Embryonic facial prominence (tissue), 1 donor: Measurements from ENCODE around the gene SRSF5.

Source experiments
- DNase-seq: peaks from one replicate; pipeline ENCODE4 v3.0.0-alpha.2; 2016; ENCODE audit errors: extremely low spot score

SRSF5 gene

DNA sequence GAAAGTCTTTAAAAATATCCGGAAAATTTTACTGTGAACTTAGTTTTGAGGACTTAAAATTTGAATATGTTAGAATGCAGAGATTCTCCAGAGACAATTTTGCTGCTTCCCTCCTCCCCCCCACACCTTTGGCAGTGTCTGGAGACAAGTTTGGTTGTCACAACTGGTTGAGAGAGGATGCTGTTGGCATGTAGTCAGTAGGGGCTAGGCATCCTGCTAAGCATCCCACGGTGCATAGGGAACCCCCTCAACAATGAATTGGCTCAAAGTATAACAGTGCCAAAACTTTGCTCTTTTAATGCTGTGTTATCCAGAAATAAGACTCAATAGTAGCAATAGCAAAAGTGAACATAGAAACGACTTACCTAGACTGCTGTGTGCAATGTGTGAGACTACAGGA is 3.6 kb downstream of the SRSF5 start:
- no peak for DNase-seq

DNA sequence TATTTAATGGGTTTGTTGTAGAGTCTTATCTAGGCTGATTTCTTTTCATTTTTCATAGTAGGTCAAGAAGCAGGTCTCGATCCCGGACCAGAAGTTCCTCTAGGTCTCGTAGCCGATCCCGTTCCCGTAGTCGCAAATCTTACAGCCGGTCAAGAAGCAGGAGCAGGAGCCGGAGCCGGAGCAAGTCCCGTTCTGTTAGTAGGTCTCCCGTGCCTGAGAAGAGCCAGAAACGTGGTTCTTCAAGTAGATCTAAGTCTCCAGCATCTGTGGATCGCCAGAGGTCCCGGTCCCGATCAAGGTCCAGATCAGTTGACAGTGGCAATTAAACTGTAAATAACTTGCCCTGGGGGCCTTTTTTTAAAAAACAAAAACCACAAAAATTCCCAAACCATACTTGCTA is 4.2 kb downstream of the SRSF5 start:
- no peak for DNase-seq

GRCh38 chr14:69772082-69773017 is 5.4 kb downstream of the SRSF5 start:
- DNase-seq: no peak

- no peak for DNase-seq
Measured at GRCh38 chr14:69773571-69774276, 6.8 kb downstream of the SRSF5 start.

DNA sequence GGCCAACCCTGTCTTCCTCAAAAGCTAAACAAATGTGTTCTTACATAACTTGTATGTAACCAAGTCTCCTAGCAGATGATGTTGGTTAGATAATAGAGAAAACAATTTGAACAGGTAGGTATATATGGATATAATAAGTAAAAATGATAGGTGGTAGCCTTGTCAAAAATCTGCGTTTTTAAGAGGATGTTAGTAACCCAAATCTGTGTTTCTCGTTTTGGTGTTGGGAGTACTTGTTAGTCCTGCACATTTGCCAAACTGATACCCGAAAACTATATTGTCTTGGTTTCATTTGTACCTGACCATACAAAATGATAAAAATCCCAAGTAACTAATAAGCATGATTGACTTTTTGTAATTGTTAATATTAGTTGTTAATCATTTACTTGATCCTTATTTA is 8.1 kb downstream of the SRSF5 start:
- DNase-seq: no peak

GRCh38 chr14:69776875-69777453 is 10.0 kb downstream of the SRSF5 start:
- no peak for DNase-seq

- no peak for DNase-seq
Measured at GRCh38 chr14:69779088-69779487, 12.1 kb downstream of the SRSF5 start.

DNA sequence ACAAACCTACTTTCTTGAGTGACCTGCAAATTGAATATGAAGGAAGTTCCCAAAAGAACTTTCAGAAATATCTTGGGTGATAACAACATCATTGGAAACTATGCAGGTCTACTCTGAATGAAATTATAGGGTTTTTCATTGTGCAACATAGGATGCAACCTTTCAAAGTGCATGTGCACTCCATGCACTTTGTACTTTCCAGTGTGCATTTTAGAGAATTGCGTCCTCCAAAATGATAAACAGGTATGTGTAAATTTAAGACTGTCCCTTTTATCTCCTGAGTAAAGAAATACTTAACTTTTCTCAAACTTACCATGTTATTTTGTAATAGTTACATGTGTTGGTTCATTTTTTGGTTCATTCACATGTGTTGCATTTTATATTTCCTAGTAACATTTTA is 13.2 kb downstream of the SRSF5 start:
- no peak for DNase-seq

DNA sequence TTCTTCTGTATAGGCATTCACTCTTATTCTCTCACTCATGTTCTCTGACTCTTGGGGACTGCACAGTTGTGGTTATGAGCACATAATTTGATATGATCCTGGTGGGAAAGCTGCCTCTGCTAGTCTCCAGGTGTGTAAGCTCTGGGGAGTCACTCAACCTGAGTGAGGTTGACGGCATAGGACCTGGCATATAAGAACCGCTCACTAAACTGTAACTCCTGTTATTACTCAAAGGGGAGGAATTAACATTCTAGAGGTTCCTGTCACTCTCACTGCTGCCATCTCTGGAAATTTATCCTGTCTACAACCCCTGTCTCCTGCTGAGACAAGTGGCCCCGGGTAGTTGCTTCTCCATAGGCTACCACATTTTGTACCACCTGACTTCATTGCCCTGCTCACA is 14.0 kb downstream of the SRSF5 start:
- DNase-seq: no peak

- no peak for DNase-seq
Measured at GRCh38 chr14:69784942-69785341, 18.0 kb downstream of the SRSF5 start.

GRCh38 chr14:69786603-69787002 is 19.7 kb downstream of the SRSF5 start:
- no peak for DNase-seq

- no peak for DNase-seq
Measured at GRCh38 chr14:69789118-69789640, 22.2 kb downstream of the SRSF5 start.

DNA sequence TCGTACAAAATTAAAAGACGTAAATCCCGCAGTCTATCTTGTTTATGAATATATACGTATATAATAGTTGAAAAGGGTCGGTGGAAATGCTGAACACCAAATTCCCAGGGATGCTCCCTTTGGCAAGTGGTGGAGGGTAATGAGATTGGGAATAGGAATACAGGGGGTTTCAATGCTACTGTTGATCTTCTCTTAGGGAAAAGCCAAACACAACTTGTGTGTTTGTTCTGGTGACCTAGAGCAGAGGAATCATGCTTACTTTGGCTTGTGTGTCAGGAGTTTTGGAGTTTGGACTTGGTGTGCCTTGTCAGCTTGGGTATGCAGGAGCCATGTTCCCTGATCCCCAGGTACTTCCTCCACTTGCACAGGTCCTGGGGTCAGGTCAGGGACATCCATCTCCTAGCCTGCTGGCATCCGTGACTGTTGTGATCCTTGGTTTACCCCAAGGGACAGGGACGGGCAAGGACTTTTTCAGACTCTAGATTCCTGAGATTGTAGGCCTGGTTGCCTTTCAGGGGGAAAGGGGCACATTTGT is 26.0 kb downstream of the SRSF5 start:
- no peak for DNase-seq

DNA sequence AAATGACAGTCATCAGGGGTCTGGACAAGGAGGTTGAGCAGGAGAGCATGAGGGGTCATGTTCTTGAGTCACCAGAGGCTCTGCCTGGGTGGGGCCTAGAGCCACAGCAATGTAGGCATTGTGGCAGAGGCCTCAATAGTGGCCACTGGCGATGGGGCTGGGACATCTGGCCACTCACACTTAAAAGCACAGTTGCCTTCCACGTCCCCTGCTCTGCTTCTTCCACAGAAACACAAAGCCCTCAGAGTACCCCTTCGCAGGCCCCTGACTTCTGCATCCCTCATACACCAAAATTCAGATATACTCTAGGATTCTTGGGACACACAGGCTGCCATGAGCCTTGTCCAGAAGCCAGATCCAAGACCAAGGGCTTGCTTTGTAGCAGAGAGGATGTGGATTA is 27.8 kb downstream of the SRSF5 start:
- no peak for DNase-seq

DNA sequence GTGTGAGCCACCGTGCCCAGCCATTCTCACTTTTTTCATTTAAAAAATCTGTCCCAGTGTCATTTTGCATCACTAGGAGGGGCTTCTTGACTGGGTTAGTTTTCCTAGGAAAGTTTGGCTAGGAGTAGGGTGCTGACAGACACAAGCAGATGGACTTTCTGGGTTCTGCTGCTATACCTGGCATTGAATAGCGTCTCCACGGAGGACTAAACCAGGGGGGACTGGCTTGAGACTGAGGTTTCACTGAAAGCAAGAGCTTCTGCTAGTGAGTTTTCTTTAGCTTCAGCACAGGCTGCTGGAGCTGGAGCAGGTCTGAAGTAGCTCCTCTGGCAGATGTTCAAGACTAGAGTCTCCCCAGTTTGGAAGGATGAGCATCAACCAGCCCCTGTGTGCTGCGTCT is 28.7 kb downstream of the SRSF5 start:
- no peak for DNase-seq

GRCh38 chr14:69796797-69797500 is 30.0 kb downstream of the SRSF5 start, which contains the start of gene SLC10A1:
TSS of gene SLC10A1 (minus strand) at chr14:69797241. CDS start at chr14:69797155, 86 bp downstream.
- DNase-seq: no peak

- DNase-seq: no peak
Measured at GRCh38 chr14:69797573-69798338, 30.8 kb downstream of the SRSF5 start.

GRCh38 chr14:69798339-69798735 is 31.4 kb downstream of the SRSF5 start:
- no peak for DNase-seq

GRCh38 chr14:69803753-69804152 is 36.8 kb downstream of the SRSF5 start:
- DNase-seq: no peak

DNA sequence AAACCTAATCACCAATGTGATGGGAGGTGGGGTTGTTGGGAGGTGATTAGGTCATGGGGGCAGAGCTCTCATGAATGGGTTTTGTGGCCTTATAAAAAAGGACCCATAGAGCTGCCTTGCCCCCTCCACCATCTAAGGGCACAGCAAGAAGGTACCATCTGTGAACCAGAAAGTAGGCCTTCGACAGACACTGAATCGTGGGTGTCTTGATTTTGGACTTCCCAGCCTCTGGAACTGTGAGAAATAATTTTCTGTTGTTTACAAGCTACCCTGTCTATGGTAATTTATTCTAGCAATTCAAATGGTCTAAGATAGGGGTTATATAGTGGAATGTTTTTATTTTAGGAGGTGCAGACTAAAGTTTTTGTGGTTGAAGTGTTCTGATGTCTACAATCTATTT is 38.0 kb downstream of the SRSF5 start:
- DNase-seq: no peak

- no peak for DNase-seq
Measured at GRCh38 chr14:69807192-69807591, 40.2 kb downstream of the SRSF5 start.
